Thyroid gland (tissue), 4 donors: ENCODE data around the gene HIVEP3.

Experiments used
- POLR2A ChIP-seq, 2 donors: fragments of 450-650 bp; IDR thresholded peaks; one replicate each; pipeline ENCODE4 v1.6.1; 2017; ENCODE audit warnings: antibody characterized with exemption in 2 of 2, mild to moderate bottlenecking in 2 of 2, moderate library complexity in 1 of 2
- TF ChIP-seq, protein P1 (sequence below), 6 experiments: fragments of 200-600 bp in 3 of 6; fragments of 450-650 bp in 3 of 6; sonication (generic) in 3 of 6; IDR thresholded peaks; one replicate each; pipeline ENCODE4 v1.5.1; 2016 to 2019; ENCODE audit warnings: antibody characterized with exemption in 6 of 6, mild to moderate bottlenecking in 2 of 6, inconsistent platforms in 1 of 6, moderate library complexity in 1 of 6

DNA sequence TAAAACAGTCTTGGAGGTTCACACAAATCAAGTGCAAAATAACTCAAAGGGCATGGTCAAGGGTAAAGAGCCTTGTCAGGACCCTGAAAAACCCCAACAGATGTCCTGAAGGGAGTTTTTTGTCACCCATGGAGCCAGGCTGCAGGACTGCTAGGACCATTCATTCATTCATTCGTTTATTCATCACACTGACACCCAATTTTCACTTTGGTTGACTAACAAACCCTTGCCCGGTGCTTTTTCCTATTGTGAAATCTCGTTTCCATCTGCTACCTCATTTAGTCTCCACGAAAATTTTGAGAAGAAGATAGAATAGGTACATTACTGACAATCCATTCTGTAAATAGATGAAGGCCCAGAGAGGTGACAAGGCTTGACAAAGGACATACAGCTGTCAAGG lies 216.0 kb downstream of the HIVEP3 start:
- no peak for TF ChIP-seq POLR2A (IDR thresholded peaks at IDR 0.05)
- TF ChIP-seq, protein P1, sequence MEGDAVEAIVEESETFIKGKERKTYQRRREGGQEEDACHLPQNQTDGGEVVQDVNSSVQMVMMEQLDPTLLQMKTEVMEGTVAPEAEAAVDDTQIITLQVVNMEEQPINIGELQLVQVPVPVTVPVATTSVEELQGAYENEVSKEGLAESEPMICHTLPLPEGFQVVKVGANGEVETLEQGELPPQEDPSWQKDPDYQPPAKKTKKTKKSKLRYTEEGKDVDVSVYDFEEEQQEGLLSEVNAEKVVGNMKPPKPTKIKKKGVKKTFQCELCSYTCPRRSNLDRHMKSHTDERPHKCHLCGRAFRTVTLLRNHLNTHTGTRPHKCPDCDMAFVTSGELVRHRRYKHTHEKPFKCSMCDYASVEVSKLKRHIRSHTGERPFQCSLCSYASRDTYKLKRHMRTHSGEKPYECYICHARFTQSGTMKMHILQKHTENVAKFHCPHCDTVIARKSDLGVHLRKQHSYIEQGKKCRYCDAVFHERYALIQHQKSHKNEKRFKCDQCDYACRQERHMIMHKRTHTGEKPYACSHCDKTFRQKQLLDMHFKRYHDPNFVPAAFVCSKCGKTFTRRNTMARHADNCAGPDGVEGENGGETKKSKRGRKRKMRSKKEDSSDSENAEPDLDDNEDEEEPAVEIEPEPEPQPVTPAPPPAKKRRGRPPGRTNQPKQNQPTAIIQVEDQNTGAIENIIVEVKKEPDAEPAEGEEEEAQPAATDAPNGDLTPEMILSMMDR (IDR thresholded peaks at IDR 0.05) = no peak
